ENCODE measurements around the gene RAB10.
A peak's percentile ranks its signal among the peaks of the same experiment; 100 is the strongest.

Gene RAB10

DNA sequence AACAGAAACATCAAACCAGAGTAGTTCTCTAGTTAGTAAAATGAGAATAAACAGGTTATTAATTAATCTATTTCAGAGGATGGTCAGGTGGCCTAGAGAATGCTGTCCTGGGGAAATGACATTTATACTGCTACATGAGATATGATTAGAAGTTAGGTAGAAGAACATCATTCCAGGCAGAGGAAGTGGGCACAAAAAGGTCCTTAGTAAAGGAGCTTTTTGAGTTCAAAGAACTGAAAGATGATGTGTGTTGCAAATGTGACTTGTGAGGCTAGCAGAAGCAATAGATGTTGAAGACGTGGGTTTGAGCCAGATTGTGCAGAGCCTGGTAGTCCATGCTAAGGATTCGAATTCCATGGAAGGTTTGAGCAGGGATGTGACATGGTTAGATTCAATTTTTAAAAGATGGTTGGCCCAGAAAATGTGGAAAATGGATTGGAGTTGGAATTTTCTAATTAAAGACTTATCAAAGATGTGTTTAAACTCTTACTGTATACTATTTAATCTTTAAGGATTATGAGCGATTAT, 34.2 kb downstream of the RAB10 start:
- DNase-seq (ENCODE audit: extremely low read depth, low read depth): no peak
- TF ChIP-seq, protein P1, sequence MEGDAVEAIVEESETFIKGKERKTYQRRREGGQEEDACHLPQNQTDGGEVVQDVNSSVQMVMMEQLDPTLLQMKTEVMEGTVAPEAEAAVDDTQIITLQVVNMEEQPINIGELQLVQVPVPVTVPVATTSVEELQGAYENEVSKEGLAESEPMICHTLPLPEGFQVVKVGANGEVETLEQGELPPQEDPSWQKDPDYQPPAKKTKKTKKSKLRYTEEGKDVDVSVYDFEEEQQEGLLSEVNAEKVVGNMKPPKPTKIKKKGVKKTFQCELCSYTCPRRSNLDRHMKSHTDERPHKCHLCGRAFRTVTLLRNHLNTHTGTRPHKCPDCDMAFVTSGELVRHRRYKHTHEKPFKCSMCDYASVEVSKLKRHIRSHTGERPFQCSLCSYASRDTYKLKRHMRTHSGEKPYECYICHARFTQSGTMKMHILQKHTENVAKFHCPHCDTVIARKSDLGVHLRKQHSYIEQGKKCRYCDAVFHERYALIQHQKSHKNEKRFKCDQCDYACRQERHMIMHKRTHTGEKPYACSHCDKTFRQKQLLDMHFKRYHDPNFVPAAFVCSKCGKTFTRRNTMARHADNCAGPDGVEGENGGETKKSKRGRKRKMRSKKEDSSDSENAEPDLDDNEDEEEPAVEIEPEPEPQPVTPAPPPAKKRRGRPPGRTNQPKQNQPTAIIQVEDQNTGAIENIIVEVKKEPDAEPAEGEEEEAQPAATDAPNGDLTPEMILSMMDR (IDR thresholded peaks at IDR 0.05; ENCODE audit: low read depth, low read length): no peak

DNA sequence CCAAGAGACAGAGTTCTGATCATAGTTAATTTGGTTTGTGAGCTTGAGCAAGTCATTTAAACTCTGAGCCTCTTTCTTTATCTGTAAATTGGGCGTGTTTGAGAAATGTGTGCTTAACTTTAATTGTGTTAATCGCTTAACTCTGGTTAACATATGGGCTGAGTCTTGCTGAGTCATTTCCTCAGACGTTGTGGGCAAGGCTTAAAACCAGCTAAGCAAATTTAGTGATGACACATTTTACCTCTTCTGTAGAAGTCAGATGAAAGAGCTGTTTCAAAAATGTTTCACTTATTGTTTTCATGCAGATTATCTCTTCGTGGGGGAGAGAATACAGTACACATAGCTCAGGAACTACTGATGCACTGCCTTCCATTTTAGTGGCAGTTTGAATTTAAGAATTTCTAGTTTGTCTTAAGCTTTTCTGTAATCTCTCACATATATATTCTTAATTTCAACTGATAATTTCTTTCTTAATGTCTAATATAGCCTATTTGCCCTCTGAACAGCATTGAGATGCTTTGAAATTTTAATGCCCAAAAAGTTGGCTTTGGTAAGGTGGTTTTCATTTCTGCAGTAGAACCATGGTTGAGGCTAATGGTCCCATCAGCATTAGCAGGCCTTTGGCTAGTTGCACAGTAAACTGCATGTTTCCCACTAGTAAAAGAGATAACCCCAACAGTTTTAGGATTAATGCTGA, 34.9 kb downstream of the RAB10 start:
- peak; percentile 43 for DNase-seq (ENCODE audit: extremely low read depth, low read depth)
- TF ChIP-seq, protein P1 (IDR thresholded peaks at IDR 0.05; ENCODE audit: low read depth, low read length): no peak

DNA sequence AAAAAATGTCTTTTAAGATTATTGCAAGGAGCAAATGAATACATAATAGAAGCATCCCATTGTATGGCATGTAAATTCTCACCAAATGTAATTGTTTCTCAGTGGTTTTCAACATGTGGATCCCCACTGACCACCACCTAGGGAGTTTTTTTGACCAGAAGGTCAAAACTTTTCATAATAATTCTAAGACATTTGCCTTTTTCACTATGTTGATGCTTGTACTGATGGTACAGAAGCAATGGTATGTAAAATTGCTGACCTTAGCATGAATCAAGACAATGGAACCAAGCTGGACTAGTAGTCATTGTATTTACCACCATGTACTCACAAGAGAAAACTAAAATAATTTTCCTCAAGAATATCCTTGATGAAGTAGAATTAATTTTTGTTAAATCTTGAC, 36.8 kb downstream of the RAB10 start:
- TF ChIP-seq, protein P1 (IDR thresholded peaks at IDR 0.05; ENCODE audit: low read depth, low read length): no peak
- no peak for DNase-seq (ENCODE audit: extremely low read depth, low read depth)

DNA sequence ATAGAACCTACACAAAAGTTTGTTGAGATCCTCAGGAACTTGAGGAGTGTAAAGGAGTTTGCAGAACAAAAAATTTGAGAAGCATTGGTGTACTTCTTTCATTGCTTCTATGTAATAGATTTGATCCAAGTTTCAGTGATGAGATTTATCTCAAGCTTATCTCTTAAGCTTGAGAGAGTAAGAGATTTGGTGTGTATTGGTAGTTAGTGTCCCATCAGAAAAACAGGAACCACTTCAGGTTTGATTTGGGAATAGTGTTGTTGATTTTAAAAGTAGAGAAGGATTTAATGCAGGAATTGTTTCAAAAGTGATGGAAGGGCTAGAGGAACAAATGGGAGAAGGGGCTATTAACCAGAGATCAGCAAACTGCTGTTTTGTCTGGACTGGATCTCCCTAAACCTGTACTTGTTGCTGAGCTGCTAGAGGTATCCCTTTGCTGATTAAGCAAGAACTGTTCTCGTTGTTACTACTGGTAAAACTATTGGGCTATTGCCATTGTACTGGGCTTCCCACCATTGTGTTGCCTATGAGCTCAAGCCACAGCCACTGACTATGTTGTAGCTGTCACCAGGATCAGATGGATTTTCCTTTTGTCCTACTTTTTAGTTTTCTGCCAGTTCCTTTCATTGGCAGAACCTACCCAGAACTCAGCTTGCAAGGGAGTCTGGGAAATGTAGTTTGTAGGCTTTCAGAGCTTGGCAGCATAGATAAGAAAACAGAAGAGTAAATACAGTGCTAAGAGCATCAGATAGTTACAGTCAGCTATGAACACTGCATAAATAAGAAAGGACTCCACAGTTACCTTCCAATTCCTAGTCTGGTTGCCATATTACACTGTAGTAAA, 39.3 kb downstream of the RAB10 start:
- DNase-seq (ENCODE audit: extremely low read depth, low read depth): no peak
- TF ChIP-seq, protein P1 (IDR thresholded peaks at IDR 0.05; ENCODE audit: low read depth, low read length): no peak

DNA sequence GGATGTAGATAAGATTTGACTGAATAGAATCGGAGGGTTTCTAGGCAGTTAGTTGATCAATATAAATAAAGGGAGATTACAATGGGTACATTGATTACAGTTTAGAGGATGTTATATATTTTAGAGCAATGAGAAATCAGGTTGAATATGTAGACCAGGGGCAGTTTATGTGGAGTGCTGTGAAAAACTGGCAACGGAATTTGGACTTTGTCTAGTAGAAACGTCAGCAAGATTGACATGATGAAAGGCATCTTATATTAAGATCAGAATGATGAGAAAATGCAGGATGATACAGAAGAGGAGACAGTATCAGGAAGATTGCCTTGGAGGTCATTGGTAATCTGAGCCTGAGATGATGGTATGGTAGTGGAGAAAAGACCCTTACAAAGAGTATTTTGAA, 39.9 kb downstream of the RAB10 start:
- no peak for DNase-seq (ENCODE audit: extremely low read depth, low read depth)
- TF ChIP-seq, protein P1 (IDR thresholded peaks at IDR 0.05; ENCODE audit: low read depth, low read length): no peak

DNA sequence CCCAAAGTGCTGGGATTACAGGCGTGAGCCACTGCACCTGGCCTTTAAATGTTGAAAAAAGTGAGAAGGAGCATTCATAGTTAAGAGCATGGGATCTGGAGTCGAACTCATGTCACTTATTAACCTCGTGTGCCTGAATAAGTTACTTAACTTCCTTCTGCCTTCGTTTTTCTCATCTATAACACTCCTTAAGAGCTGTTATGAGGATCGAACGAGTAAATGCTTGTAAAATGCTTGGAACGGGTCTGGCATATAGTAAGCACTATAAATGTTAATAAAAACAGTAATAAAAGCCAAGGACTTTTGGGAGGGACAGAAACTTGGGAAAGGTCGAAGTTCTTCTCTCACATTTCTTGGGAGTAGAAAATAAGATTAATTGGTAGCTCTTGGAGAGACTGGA, 40.8 kb downstream of the RAB10 start:
- TF ChIP-seq, protein P1 (IDR thresholded peaks at IDR 0.05; ENCODE audit: low read depth, low read length): no peak
- DNase-seq (ENCODE audit: extremely low read depth, low read depth): no peak

DNA sequence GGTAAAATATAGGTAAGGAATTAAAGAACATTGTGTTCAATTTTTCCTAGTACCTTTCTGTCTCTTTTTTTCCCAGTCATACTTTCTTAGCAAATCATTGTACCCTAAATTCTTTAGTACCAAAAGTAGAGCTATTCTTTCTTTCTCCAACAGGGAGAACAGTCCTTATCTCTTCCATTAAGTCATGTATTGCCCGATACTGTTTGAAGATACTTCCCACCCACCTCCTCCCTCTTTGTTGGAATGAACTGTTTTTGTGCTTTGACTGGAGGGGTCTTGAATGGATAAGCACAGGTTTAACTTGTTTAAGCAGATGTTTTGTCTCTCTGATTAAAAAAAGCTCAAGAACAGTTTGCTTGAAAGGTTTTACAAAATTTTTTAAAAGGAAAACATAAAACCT, 41.3 kb downstream of the RAB10 start:
- no peak for DNase-seq (ENCODE audit: extremely low read depth, low read depth)
- TF ChIP-seq, protein P1 (IDR thresholded peaks at IDR 0.05; ENCODE audit: low read depth, low read length): no peak
